GM19328 (cell line): ENCODE measurements around the gene ESF1.

Experiments used
- ATAC-seq: cut with Tn5 transposase; IDR thresholded peaks from one replicate; pipeline ENCODE4 v1.9.1; 2021; ENCODE audit warnings: mild to moderate bottlenecking, moderate library complexity; ENCODE audit not compliant: unreplicated experiment

Gene ESF1

GRCh38 chr20:13784893-13785715, at the start of gene ESF1, which contains the start of gene NDUFAF5:
Gene ESF1, minus strand, starts transcription at chr20:13784919. Its CDS starts 1,779 bp downstream, at chr20:13783140.
Gene NDUFAF5, plus strand, starts transcription at chr20:13785028. Its CDS starts 41 bp downstream, at chr20:13785069.
- peak; percentile 96 for ATAC-seq

GRCh38 chr20:13831476-13831875, 46.8 kb upstream of the ESF1 start:
- ATAC-seq = no peak

GRCh38 chr20:13825465-13825864, 40.7 kb upstream of the ESF1 start:
- ATAC-seq = no peak

GRCh38 chr20:13824459-13824858, 39.7 kb upstream of the ESF1 start:
- no peak for ATAC-seq

- no peak for ATAC-seq
Measured at GRCh38 chr20:13822459-13822858, 37.7 kb upstream of the ESF1 start.

GRCh38 chr20:13821876-13822275, 37.2 kb upstream of the ESF1 start:
- ATAC-seq = no peak

- ATAC-seq = peak; percentile 77
Measured at GRCh38 chr20:13819885-13820645, 35.3 kb upstream of the ESF1 start.

GRCh38 chr20:13817342-13817741, 32.6 kb upstream of the ESF1 start:
- ATAC-seq = no peak

- no peak for ATAC-seq
Measured at GRCh38 chr20:13816757-13817156, 32.0 kb upstream of the ESF1 start.

- ATAC-seq = no peak
Measured at GRCh38 chr20:13814672-13815071, 30.0 kb upstream of the ESF1 start.

- no peak for ATAC-seq
Measured at GRCh38 chr20:13813910-13814309, 29.2 kb upstream of the ESF1 start.

GRCh38 chr20:13810446-13810845, 25.7 kb upstream of the ESF1 start:
- ATAC-seq = no peak

GRCh38 chr20:13809855-13810254, 25.1 kb upstream of the ESF1 start:
- ATAC-seq = no peak

- ATAC-seq = no peak
Measured at GRCh38 chr20:13809373-13809772, 24.7 kb upstream of the ESF1 start.

GRCh38 chr20:13800728-13801134, 16.0 kb upstream of the ESF1 start:
- no peak for ATAC-seq

- ATAC-seq = no peak
Measured at GRCh38 chr20:13799974-13800373, 15.3 kb upstream of the ESF1 start.

GRCh38 chr20:13799040-13799439, 14.3 kb upstream of the ESF1 start:
- ATAC-seq = no peak

- ATAC-seq = no peak
Measured at GRCh38 chr20:13794667-13795066, 9.9 kb upstream of the ESF1 start.

- no peak for ATAC-seq
Measured at GRCh38 chr20:13793001-13793400, 8.3 kb upstream of the ESF1 start.

GRCh38 chr20:13791540-13792459, 7.1 kb upstream of the ESF1 start:
- ATAC-seq = no peak

- no peak for ATAC-seq
Measured at GRCh38 chr20:13790708-13791107, 6.0 kb upstream of the ESF1 start.
